ENCODE measurements around the gene CIZ1. TPM values are rescaled to one million over a fixed set of nuclear protein-coding genes. Genes with fewer than 3 reads are reported as not detected.

CIZ1 gene
- total and polyA plus RNA-seq, 4 donors = 36.6 to 83.7 (median 50.5) TPM

DNA sequence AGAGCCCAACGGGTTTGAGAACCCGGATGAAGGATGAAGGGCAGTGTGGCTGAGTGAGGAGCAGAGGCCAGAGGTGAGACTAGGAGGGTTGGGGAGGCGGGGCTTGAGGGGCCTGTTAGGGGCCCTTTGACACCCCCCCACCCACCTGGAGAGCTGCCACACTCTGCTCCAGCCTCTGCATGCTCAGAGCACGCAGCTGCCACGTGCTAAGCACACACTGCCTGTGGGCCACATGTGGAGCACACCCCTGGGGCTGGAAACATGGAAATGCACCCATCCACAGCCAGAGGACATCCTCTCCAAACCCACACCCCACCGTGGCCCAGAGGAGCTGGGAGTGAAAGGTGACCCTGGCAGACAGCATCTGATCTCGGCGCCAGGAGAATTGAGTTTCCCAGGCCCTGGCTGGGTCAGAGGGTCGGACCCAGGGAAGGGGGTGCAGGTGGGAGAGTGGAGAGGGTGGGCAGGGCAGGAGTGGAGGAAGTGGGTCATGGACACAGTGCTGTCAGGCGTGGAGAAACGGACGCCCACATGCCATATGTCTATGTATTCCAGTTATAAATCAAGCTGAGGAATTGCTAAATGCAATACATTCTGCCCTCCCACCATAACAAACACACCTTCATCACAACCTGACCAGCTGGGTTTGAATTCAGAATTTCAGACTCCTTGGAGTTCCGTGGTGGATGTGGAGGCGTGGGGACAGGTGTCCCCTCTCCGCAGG is 17.7 kb upstream of the CIZ1 start:
- TF ChIP-seq, protein P1, sequence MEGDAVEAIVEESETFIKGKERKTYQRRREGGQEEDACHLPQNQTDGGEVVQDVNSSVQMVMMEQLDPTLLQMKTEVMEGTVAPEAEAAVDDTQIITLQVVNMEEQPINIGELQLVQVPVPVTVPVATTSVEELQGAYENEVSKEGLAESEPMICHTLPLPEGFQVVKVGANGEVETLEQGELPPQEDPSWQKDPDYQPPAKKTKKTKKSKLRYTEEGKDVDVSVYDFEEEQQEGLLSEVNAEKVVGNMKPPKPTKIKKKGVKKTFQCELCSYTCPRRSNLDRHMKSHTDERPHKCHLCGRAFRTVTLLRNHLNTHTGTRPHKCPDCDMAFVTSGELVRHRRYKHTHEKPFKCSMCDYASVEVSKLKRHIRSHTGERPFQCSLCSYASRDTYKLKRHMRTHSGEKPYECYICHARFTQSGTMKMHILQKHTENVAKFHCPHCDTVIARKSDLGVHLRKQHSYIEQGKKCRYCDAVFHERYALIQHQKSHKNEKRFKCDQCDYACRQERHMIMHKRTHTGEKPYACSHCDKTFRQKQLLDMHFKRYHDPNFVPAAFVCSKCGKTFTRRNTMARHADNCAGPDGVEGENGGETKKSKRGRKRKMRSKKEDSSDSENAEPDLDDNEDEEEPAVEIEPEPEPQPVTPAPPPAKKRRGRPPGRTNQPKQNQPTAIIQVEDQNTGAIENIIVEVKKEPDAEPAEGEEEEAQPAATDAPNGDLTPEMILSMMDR (IDR thresholded peaks at IDR 0.05; ENCODE audit: control extremely low read depth, extremely low read depth) = no peak
- Histone ChIP-seq H3K36me3 (ENCODE audit: control insufficient read depth in 4 of 4, insufficient read depth in 4 of 4, low read length in 4 of 4) (no peaks in the 10 kb centered on the region), H3K27me3 (ENCODE audit: control insufficient read depth in 3 of 3, insufficient read depth in 3 of 3, low read length in 2 of 3) (peaks cover 0 to 5% (median 0%) of the 10 kb centered on the region in 3 donors), H3K4me1 (ENCODE audit: control insufficient read depth in 5 of 5, insufficient read depth in 5 of 5, low read length in 5 of 5) (peaks cover 0 to 9% (median 0%) of the 10 kb centered on the region in 5 donors), H3K4me3 (no peak overlapping the region), H3K9ac (ENCODE audit: insufficient read depth in 1 of 2, low read length in 2 of 2) (no peak overlapping the region), H3K9me3 (ENCODE audit: control insufficient read depth in 4 of 4, insufficient read depth in 3 of 4, low read length in 3 of 4) (no peaks in the 10 kb centered on the region), H3K27ac (ENCODE audit: low read depth in 1 of 2, low read length in 1 of 2) (no peak overlapping the region)
- DNase-seq (no peak), ATAC-seq (ENCODE audit: insufficient read depth, low FRiP score) (no peak)
- WGBS, 2 donors = 71 to 86% methylated on average over 15 of the region's 15 CpGs

DNA sequence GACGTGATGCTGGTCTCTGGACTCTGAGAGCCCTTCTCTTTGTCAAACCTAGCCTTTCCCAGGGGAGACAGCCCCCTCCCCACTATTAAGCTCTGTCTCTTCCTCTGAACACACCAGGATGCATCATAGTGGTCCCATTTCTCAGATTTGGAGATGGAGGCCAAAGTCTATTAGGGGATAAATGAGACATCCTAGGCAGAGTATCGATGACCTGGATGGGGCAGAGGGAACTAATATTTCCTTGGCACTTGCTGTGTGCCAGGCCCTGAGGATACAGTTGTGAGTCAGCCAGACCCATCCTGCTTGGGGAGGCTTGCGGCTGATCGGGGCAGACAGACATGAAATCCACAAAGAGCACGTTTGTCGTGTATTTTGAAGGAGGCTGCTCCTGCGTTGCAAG is 17.0 kb upstream of the CIZ1 start:
- Histone ChIP-seq H3K27me3 (ENCODE audit: control insufficient read depth in 3 of 3, insufficient read depth in 3 of 3, low read length in 2 of 3) (peaks cover 0 to 5% (median 0%) of the 10 kb centered on the region in 3 donors), H3K9ac (ENCODE audit: insufficient read depth in 1 of 2, low read length in 2 of 2) (no peak overlapping the region), H3K36me3 (ENCODE audit: control insufficient read depth in 4 of 4, insufficient read depth in 4 of 4, low read length in 4 of 4) (no peaks in the 10 kb centered on the region), H3K4me3 (no peak overlapping the region), H3K27ac (ENCODE audit: low read depth in 1 of 2, low read length in 1 of 2) (no peak overlapping the region), H3K9me3 (ENCODE audit: control insufficient read depth in 4 of 4, insufficient read depth in 3 of 4, low read length in 3 of 4) (no peaks in the 10 kb centered on the region), H3K4me1 (ENCODE audit: control insufficient read depth in 5 of 5, insufficient read depth in 5 of 5, low read length in 5 of 5) (peaks cover 0 to 9% (median 0%) of the 10 kb centered on the region in 5 donors)
- 88 to 89% methylated on average over 7 of the region's 7 CpGs for WGBS, 2 donors
- DNase-seq (no peak), ATAC-seq (ENCODE audit: insufficient read depth, low FRiP score) (no peak)
- TF ChIP-seq, protein P1 (IDR thresholded peaks at IDR 0.05; ENCODE audit: control extremely low read depth, extremely low read depth) = no peak

DNA sequence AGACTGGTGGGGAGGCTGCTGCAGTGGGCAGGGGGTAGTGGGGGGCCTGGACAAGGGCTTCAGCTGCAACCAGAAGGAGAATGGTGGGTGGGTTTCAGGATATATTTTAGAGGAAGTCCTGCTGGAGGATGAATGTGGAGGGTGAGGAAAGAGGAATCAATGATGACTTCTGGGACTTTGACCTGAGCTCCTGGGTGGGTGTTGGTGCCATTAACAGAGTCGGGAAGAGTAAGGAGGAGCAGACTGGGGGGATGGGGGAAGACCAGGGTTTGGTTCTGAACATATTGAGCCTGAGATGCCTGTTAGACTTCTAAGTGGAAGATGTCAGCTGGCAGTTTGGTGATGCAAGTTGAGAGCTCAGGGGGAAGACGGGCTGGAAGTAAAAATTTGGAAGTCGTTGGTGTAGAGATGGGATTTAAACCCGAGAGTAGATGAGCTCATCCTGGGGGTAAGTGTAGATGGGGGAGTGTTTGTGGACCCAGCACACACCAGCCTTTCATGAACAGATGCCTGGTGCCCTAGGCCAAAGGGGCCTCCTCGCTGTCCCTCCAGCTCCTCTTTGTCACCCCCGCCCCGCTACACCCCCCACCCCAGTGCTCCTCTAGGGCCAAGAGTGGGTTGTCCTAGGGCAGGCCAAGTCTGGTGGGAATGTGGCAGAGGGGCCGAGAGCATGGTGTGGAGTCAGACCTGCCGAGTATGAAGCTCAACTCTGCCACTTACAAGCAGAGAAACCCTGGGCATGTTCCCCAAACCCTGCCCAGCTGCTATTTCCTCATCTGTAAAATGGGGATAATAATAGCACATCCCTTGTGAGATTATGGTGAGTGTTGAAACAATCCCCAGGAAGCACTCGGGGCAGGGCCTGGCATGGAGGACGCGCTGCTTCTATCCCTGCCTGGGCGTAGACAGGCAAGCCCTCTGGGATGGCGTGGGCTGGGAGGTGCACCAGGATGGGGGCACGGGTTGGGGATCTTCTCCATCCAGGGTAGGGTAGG is 15.8 kb upstream of the CIZ1 start:
- Histone ChIP-seq H3K4me1 (ENCODE audit: control insufficient read depth in 5 of 5, insufficient read depth in 5 of 5, low read length in 5 of 5) (peaks cover 0 to 9% (median 0%) of the 10 kb centered on the region in 5 donors), H3K9me3 (ENCODE audit: control insufficient read depth in 4 of 4, insufficient read depth in 3 of 4, low read length in 3 of 4) (no peaks in the 10 kb centered on the region), H3K9ac (ENCODE audit: insufficient read depth in 1 of 2, low read length in 2 of 2) (no peak overlapping the region), H3K36me3 (ENCODE audit: control insufficient read depth in 4 of 4, insufficient read depth in 4 of 4, low read length in 4 of 4) (no peaks in the 10 kb centered on the region), H3K27ac (ENCODE audit: low read depth in 1 of 2, low read length in 1 of 2) (no peak overlapping the region), H3K4me3 (no peak overlapping the region), H3K27me3 (ENCODE audit: control insufficient read depth in 3 of 3, insufficient read depth in 3 of 3, low read length in 2 of 3) (peaks cover 0 to 5% (median 0%) of the 10 kb centered on the region in 3 donors)
- no peak for ATAC-seq (ENCODE audit: insufficient read depth, low FRiP score)
- 72 to 82% methylated on average over 15 of the region's 15 CpGs for WGBS, 2 donors
- TF ChIP-seq, protein P1 (IDR thresholded peaks at IDR 0.05; ENCODE audit: control extremely low read depth, extremely low read depth) = no peak
- no peak for DNase-seq

Data from lung (tissue), 12 donors.